ENCODE results near the gene CUX1. TPM values are rescaled to one million over a fixed set of nuclear protein-coding genes. Genes with fewer than 3 reads are reported as not detected.

CUX1 gene
- total and polyA plus RNA-seq, 4 donors = 40.5 to 138 (median 69.1) TPM

- Histone ChIP-seq H3K4me3 (no peak overlapping the region), H3K27me3 (ENCODE audit: control insufficient read depth in 3 of 3, insufficient read depth in 3 of 3, low read length in 2 of 3) (no peaks in the 10 kb centered on the region), H3K4me1 (ENCODE audit: control insufficient read depth in 5 of 5, insufficient read depth in 5 of 5, low read length in 5 of 5) (peaks cover 0 to 24% (median 16%) of the 10 kb centered on the region in 5 donors), H3K36me3 (ENCODE audit: control insufficient read depth in 4 of 4, insufficient read depth in 4 of 4, low read length in 4 of 4) (no peaks in the 10 kb centered on the region), H3K9ac (ENCODE audit: insufficient read depth in 1 of 2, low read length in 2 of 2) (no peak overlapping the region), H3K9me3 (ENCODE audit: control insufficient read depth in 4 of 4, insufficient read depth in 3 of 4, low read length in 3 of 4) (no peaks in the 10 kb centered on the region), H3K27ac (ENCODE audit: low read depth in 1 of 2, low read length in 1 of 2) (peak overlapping the region in 1 of 2 donors; percentile 95)
- WGBS, 2 donors = 51 to 55% methylated on average over 14 of the region's 14 CpGs
- DNase-seq (peak in 2 of 3 donors; percentile 34 to 40), ATAC-seq (ENCODE audit: insufficient read depth, low FRiP score) (peak; percentile 77)
- TF ChIP-seq CTCF (IDR thresholded peaks at IDR 0.05; ENCODE audit: control extremely low read depth, extremely low read depth) = no peak
These were observed 135.9 kb downstream of the CUX1 start for GRCh38 chr7:101953248-101953819.

GRCh38 chr7:101954499-101954898 lies 137.1 kb downstream of the CUX1 start:
- no peak for TF ChIP-seq CTCF (IDR thresholded peaks at IDR 0.05; ENCODE audit: control extremely low read depth, extremely low read depth)
- no peaks in the 10 kb centered on the region for H3K36me3 ChIP-seq (ENCODE audit: control insufficient read depth in 4 of 4, insufficient read depth in 4 of 4, low read length in 4 of 4)
- no peak overlapping the region for H3K9ac ChIP-seq (ENCODE audit: insufficient read depth in 1 of 2, low read length in 2 of 2)
- H3K4me1 ChIP-seq (ENCODE audit: control insufficient read depth in 5 of 5, insufficient read depth in 5 of 5, low read length in 5 of 5) = peaks cover 0 to 21% (median 13%) of the 10 kb centered on the region in 5 donors
- H3K27me3 ChIP-seq (ENCODE audit: control insufficient read depth in 3 of 3, insufficient read depth in 3 of 3, low read length in 2 of 3) = no peaks in the 10 kb centered on the region
- ATAC-seq (ENCODE audit: insufficient read depth, low FRiP score) (no peak), DNase-seq (no peak)
- WGBS, 2 donors = 62 to 82% methylated on average over 5 of the region's 5 CpGs
- H3K9me3 ChIP-seq (ENCODE audit: control insufficient read depth in 4 of 4, insufficient read depth in 3 of 4, low read length in 3 of 4) = no peaks in the 10 kb centered on the region
- no peak overlapping the region for H3K4me3 ChIP-seq
- H3K27ac ChIP-seq (ENCODE audit: low read depth in 1 of 2, low read length in 1 of 2) = peak overlapping the region in 1 of 2 donors; percentile 95

GRCh38 chr7:101956130-101956529 lies 138.7 kb downstream of the CUX1 start:
- ATAC-seq (ENCODE audit: insufficient read depth, low FRiP score) (no peak), DNase-seq (no peak)
- Histone ChIP-seq H3K27me3 (ENCODE audit: control insufficient read depth in 3 of 3, insufficient read depth in 3 of 3, low read length in 2 of 3) (no peaks in the 10 kb centered on the region), H3K9me3 (ENCODE audit: control insufficient read depth in 4 of 4, insufficient read depth in 3 of 4, low read length in 3 of 4) (no peaks in the 10 kb centered on the region), H3K4me1 (ENCODE audit: control insufficient read depth in 5 of 5, insufficient read depth in 5 of 5, low read length in 5 of 5) (peaks cover 0 to 18% (median 13%) of the 10 kb centered on the region in 5 donors), H3K27ac (ENCODE audit: low read depth in 1 of 2, low read length in 1 of 2) (peak overlapping the region in 1 of 2 donors; percentile 95), H3K9ac (ENCODE audit: insufficient read depth in 1 of 2, low read length in 2 of 2) (no peak overlapping the region), H3K4me3 (no peak overlapping the region), H3K36me3 (ENCODE audit: control insufficient read depth in 4 of 4, insufficient read depth in 4 of 4, low read length in 4 of 4) (peaks cover 0 to 3% (median 0%) of the 10 kb centered on the region in 4 donors)
- 94% methylated on average over 12 of the region's 12 CpGs for WGBS, 2 donors
- TF ChIP-seq CTCF (IDR thresholded peaks at IDR 0.05; ENCODE audit: control extremely low read depth, extremely low read depth) = no peak
